Measurements from ENCODE around the gene SLC9A8.
A peak's percentile ranks its signal among the peaks of the same experiment; 100 is the strongest.

The SLC9A8 gene

GRCh38 chr20:49818816-49819215 is 6.2 kb downstream of the SLC9A8 start:
- DNase-seq (ENCODE audit: low read depth in 2 of 2) = no peak
- TF ChIP-seq, protein P1, sequence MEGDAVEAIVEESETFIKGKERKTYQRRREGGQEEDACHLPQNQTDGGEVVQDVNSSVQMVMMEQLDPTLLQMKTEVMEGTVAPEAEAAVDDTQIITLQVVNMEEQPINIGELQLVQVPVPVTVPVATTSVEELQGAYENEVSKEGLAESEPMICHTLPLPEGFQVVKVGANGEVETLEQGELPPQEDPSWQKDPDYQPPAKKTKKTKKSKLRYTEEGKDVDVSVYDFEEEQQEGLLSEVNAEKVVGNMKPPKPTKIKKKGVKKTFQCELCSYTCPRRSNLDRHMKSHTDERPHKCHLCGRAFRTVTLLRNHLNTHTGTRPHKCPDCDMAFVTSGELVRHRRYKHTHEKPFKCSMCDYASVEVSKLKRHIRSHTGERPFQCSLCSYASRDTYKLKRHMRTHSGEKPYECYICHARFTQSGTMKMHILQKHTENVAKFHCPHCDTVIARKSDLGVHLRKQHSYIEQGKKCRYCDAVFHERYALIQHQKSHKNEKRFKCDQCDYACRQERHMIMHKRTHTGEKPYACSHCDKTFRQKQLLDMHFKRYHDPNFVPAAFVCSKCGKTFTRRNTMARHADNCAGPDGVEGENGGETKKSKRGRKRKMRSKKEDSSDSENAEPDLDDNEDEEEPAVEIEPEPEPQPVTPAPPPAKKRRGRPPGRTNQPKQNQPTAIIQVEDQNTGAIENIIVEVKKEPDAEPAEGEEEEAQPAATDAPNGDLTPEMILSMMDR (IDR thresholded peaks at IDR 0.05; ENCODE audit: low read depth, low read length) = no peak
- H3K4me3 ChIP-seq (replicated peaks in 1 of 2; ENCODE audit: low read depth in 2 of 2, low read length in 2 of 2) = no peak overlapping the region

DNA sequence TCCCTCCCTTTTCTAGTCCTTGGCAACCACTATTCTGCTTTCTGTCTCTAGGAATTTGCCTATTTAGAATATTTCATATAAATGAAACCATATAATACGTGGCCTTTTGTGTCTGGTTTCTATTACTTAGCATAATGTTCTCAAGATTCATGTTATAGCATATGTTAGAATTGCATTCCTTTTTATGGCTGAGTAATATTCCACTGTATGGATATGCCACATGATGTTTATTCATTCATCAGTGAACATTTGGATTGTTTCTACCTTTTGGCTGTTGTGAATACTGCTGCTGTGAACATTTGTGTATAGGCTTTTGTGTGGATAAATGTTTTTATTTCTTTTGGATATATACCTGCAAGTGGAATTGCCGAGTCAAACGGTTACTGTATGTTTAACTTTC is 7.1 kb downstream of the SLC9A8 start:
- H3K4me3 ChIP-seq (replicated peaks in 1 of 2; ENCODE audit: low read depth in 2 of 2, low read length in 2 of 2) = no peak overlapping the region
- TF ChIP-seq, protein P1 (IDR thresholded peaks at IDR 0.05; ENCODE audit: low read depth, low read length) = no peak
- DNase-seq (ENCODE audit: low read depth in 2 of 2) = no peak

DNA sequence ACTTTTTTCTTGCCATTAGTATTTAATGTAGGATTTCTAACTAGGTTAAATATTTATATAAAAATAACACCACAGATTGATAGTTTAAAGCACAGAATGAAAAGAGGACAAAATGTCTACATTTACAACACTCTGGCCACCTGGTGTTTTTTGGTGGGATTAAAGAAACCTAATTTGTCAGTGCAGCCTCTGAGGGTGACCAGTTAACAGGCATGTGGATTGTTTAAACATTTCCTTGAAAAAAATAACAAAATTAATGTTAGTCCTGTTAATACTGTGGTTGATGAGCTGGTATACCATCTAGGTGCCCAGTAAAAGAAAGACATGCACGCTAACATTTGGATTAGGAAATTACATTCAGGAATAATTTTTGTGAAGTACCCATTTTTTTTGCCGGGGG is 8.8 kb downstream of the SLC9A8 start:
- TF ChIP-seq, protein P1 (IDR thresholded peaks at IDR 0.05; ENCODE audit: low read depth, low read length) = no peak
- no peak overlapping the region for H3K4me3 ChIP-seq (replicated peaks in 1 of 2; ENCODE audit: low read depth in 2 of 2, low read length in 2 of 2)
- DNase-seq (ENCODE audit: low read depth in 2 of 2) = no peak

GRCh38 chr20:49821870-49822331 is 9.3 kb downstream of the SLC9A8 start:
- peak; percentile 74 to 77 for DNase-seq (ENCODE audit: low read depth in 2 of 2)

GRCh38 chr20:49823152-49823847 is 10.7 kb downstream of the SLC9A8 start:
- H3K4me3 ChIP-seq (replicated peaks in 1 of 2; ENCODE audit: low read depth in 2 of 2, low read length in 2 of 2) = no peak overlapping the region
- TF ChIP-seq, protein P1 (IDR thresholded peaks at IDR 0.05; ENCODE audit: low read depth, low read length) = no peak
- DNase-seq (ENCODE audit: low read depth in 2 of 2) = no peak

More at GRCh38 chr20:49821870-49822331, 9.3 kb downstream of the SLC9A8 start:
- TF ChIP-seq, protein P1 (IDR thresholded peaks at IDR 0.05; ENCODE audit: low read depth, low read length) = peak; percentile 39
- no peak overlapping the region for H3K4me3 ChIP-seq (replicated peaks in 1 of 2; ENCODE audit: low read depth in 2 of 2, low read length in 2 of 2)

GRCh38 chr20:49824206-49824605 is 11.6 kb downstream of the SLC9A8 start:
- no peak for DNase-seq (ENCODE audit: low read depth in 2 of 2)
- H3K4me3 ChIP-seq (replicated peaks in 1 of 2; ENCODE audit: low read depth in 2 of 2, low read length in 2 of 2) = no peak overlapping the region
- TF ChIP-seq, protein P1 (IDR thresholded peaks at IDR 0.05; ENCODE audit: low read depth, low read length) = no peak

Data from cardiac fibroblast (primary cell).